Prostate gland (tissue), 2 donors: ENCODE results near the gene IGF2BP3. TPM values are rescaled to one million over a fixed set of nuclear protein-coding genes. Genes with fewer than 3 reads are reported as not detected.

Experiments used
- DNase-seq: peaks from one replicate; pipeline ENCODE4 v3.0.0-alpha.2; 2019; ENCODE audit warnings: low spot score
- H3K27ac ChIP-seq, 2 donors: fragments of 200-600 bp; sonication (generic); 2 replicates each; pipeline ENCODE4 v1.5.1; 2017 to 2019
- H3K27me3 ChIP-seq: fragments of 200-600 bp; sonication (generic); replicated peaks from 2 replicates; pipeline ENCODE4 v1.5.1; 2019; ENCODE audit not compliant: insufficient read depth
- H3K36me3 ChIP-seq, 2 donors: fragments of 200-600 bp; sonication (generic); 1 replicate in 1 of 2; 2 replicates in 1 of 2; pipeline versions ENCODE4 v1.5.1 to v1.8.1; 2017 to 2019
- H3K4me1 ChIP-seq: fragments of 200-600 bp; sonication (generic); replicated peaks from 2 replicates; pipeline ENCODE4 v1.5.1; 2019
- H3K4me3 ChIP-seq, 2 donors: fragments of 200-600 bp; sonication (generic); 2 replicates each; pipeline ENCODE4 v1.5.1; 2017 to 2019
- H3K9me3 ChIP-seq: fragments of 200-600 bp; sonication (generic); 2 replicates; pipeline ENCODE4 v1.5.1; 2017
- POLR2A ChIP-seq: fragments of 450-650 bp; IDR thresholded peaks from one replicate; pipeline ENCODE4 v1.6.1; 2016; ENCODE audit warnings: antibody characterized with exemption, mild to moderate bottlenecking
- POLR2AphosphoS5 ChIP-seq: sonication (generic); formaldehyde crosslinking; IDR thresholded peaks from one replicate; pipeline ENCODE4 v1.6.1; 2017; ENCODE audit warnings: antibody characterized with exemption
- WGBS: methylation state at CpG from one replicate; pipeline ENCODE4 v1.1.5; 2018; 5-methylcytosine and 5-hydroxymethylcytosine counted together
- intact Hi-C: fragments of 100-400 bp; cut with DNase I; formaldehyde crosslinking; loops from one replicate; pipeline ENCODE4 v1.14.2; 2022
- total RNA-seq, 2 donors: library from RNA; depleted of rRNA; stranded (reverse); fragments of >200 nt; gene quantifications; one replicate each; pipeline ENCODE4 v1.1.0, GENCODE V29; 2016
- TF ChIP-seq, protein P1 (sequence below), 4 experiments: fragments of 200-600 bp in 2 of 4; fragments of 450-650 bp in 2 of 4; sonication (generic) in 2 of 4; IDR thresholded peaks; 1 replicate in 3 of 4; 2 replicates in 1 of 4; pipeline ENCODE4 v1.5.1; 2016 to 2019; ENCODE audit warnings: antibody characterized with exemption in 4 of 4, mild to moderate bottlenecking in 2 of 4, moderate library complexity in 2 of 4

Gene IGF2BP3
- total RNA-seq, 2 donors from 2014 or later = 9.6 TPM; not detected in 1

DNA sequence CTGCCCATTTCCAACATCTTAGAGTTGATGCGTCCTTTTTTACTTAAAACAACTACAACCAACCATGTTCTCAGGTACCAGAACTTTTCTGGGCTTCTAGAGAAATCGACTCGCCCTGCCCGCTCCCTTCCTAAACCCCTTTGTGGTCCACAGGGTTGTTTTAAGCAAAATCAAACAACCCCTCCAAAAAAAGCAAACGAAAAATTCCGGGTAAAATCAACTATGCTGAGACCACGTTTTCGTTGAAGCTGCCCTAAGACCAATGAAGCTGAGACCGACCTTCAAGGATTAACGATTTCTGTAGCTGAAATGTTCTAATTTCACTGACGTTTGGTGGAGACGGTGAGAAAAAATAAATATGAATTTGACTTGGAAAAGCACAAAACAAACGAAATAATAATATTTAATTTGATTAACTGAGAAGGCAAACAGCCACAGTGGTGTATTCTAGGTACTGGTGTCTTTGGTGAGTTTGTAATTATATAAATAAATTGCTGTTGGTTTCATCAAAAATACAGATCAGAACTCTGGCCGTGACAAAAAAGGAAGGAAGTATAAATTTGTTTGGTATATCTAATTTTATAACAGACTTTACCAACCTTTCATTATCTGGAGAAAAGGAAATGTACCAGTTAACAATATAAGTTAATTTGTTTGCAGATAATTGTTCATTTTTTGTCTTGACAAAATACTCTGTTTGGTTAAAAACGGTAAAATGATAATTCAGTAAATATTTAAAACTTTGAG is 4.7 kb upstream of the IGF2BP3 start:
- Histone ChIP-seq H3K9me3 (no peaks in the 10 kb centered on the region), H3K4me1 (no peaks in the 10 kb centered on the region), H3K27ac (no peak overlapping the region), H3K36me3 (no peaks in the 10 kb centered on the region), H3K27me3 (peaks cover 59% of the 10 kb centered on the region), H3K4me3 (no peak overlapping the region)
- WGBS = 6% methylated on average over 15 of the region's 15 CpGs
- intact Hi-C loops = no loop called here
- TF ChIP-seq, protein P1, sequence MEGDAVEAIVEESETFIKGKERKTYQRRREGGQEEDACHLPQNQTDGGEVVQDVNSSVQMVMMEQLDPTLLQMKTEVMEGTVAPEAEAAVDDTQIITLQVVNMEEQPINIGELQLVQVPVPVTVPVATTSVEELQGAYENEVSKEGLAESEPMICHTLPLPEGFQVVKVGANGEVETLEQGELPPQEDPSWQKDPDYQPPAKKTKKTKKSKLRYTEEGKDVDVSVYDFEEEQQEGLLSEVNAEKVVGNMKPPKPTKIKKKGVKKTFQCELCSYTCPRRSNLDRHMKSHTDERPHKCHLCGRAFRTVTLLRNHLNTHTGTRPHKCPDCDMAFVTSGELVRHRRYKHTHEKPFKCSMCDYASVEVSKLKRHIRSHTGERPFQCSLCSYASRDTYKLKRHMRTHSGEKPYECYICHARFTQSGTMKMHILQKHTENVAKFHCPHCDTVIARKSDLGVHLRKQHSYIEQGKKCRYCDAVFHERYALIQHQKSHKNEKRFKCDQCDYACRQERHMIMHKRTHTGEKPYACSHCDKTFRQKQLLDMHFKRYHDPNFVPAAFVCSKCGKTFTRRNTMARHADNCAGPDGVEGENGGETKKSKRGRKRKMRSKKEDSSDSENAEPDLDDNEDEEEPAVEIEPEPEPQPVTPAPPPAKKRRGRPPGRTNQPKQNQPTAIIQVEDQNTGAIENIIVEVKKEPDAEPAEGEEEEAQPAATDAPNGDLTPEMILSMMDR (IDR thresholded peaks at IDR 0.05) = no peak
- TF ChIP-seq POLR2AphosphoS5 = no peak
- no peak for DNase-seq

DNA sequence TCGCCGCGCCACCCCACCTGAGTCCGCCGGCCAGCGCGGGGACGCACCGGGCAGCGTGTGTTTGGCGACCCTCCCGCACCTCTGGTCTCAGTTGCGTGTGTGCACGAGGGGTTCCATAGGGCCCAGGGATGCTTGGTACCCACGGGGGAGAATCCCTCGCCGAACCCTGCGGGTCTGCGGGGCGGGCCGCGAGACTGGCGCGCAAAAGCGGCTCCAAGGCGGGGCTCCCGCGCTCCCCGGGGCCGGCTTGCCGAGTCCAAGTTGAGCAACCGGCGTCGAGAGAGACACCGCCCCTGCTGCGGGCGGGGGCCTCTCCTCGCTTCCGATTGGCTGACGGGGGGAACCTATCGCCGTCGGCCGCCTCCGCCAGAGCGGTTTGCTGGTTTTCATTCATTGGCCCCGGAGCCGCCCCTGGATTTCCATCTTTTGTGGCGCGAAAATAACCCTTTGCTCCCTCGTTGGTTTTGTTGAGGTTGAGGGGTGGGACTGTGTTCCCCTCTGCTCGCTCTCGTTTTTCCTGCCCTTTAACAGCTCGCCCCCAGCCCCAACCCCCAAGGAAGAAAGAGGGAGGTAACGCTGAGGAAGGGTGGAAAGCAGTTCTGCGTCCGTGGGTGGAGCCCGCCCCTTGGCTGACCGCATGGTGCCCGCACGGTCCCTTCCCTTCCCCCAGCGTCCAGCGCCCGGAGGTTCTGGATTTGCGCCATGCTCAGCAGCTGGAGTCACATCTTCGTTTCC is 4.0 kb upstream of the IGF2BP3 start:
- intact Hi-C loops = no loop called here
- 2% methylated on average over 52 of the region's 66 CpGs for WGBS
- Histone ChIP-seq H3K4me3 (no peak overlapping the region), H3K4me1 (peaks cover 6% of the 10 kb centered on the region), H3K27ac (no peak overlapping the region), H3K36me3 (no peaks in the 10 kb centered on the region), H3K9me3 (no peaks in the 10 kb centered on the region), H3K27me3 (peaks cover 66% of the 10 kb centered on the region)
- DNase-seq = no peak
- no peak for TF ChIP-seq POLR2AphosphoS5
- TF ChIP-seq POLR2A = no peak
- TF ChIP-seq, protein P1 (IDR thresholded peaks at IDR 0.05) = no peak

DNA sequence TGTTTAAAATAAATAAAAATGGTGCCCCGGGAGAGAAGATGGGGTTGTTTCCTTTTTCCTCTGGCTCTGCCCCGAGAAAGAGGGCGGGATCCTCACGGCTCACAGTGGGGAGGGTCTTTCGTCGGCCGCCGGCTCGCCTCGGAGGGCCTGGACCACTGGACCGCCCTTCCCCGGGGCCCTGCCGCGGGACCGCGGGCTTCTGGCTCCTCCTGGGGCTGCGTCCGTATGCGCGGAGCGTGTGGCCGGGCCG is 3.5 kb upstream of the IGF2BP3 start:
- Histone ChIP-seq H3K4me3 (no peak overlapping the region), H3K4me1 (peaks cover 9% of the 10 kb centered on the region), H3K27ac (no peak overlapping the region), H3K27me3 (peaks cover 70% of the 10 kb centered on the region), H3K36me3 (no peaks in the 10 kb centered on the region), H3K9me3 (no peaks in the 10 kb centered on the region)
- intact Hi-C loops = no loop called here
- DNase-seq = no peak
- WGBS = 2% methylated on average over 23 of the region's 23 CpGs
- no peak for TF ChIP-seq POLR2AphosphoS5
- TF ChIP-seq POLR2A = no peak
- TF ChIP-seq, protein P1 (IDR thresholded peaks at IDR 0.05) = no peak

DNA sequence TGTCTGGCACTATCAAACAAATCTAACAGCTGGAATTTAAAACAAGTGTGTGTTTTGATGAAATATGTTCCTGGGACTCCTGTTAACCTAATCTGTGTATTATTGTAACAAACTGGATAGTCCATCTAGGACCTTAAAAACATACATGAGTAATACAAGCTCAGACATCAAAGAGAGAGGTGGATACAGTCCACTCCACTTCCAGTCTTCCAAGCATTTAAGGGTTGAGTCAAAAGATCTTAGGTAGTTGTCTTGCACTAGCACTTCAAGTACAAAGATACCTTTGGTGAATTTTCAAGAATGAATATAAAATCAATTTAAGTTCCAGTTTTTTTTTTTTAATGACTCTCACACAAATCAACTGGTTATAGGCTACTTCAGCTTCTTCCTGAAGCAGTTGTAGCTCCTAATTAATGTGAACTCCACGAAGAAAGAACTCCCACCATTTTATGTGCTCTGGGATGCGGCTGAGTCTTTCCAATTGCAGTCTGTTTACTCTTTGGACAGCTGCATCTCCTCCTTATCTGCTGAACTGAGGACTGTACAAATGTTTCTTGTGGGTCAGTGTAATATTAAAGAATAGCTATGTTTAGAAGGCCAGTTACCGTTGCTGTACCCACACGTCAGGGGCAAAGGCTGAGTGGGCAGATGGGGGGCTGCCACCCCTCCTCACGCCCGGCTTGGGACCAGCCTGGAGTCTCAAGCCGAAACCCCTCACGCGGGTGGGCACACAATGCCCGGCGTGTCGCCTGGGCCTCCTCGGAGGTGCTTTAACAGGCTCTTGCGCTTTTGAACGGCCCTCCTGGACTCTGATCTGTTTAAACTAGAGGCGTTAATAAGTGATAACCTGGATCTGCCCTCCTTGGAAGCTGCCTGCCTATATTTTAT is 2.9 kb upstream of the IGF2BP3 start:
- TF ChIP-seq POLR2AphosphoS5 (no peak), POLR2A (no peak)
- TF ChIP-seq, protein P1 (IDR thresholded peaks at IDR 0.05) = no peak
- WGBS = 12% methylated on average over 16 of the region's 16 CpGs
- peaks cover 9% of the 10 kb centered on the region for H3K4me1 ChIP-seq
- intact Hi-C loops = no loop called here
- DNase-seq = no peak
- H3K27ac ChIP-seq = no peak overlapping the region
- no peaks in the 10 kb centered on the region for H3K9me3 ChIP-seq
- H3K27me3 ChIP-seq = peaks cover 76% of the 10 kb centered on the region
- no peaks in the 10 kb centered on the region for H3K36me3 ChIP-seq
- H3K4me3 ChIP-seq = no peak overlapping the region
